Prostate gland (tissue), 2 donors: ENCODE results near the gene MYBPC2. TPM values are rescaled to one million over a fixed set of nuclear protein-coding genes. Genes with fewer than 3 reads are reported as not detected.

ENCODE experiments used
- DNase-seq: peaks from one replicate; pipeline ENCODE4 v3.0.0-alpha.2; 2019; ENCODE audit warnings: low spot score
- H3K27ac ChIP-seq, 2 donors: fragments of 200-600 bp; sonication (generic); 2 replicates each; pipeline ENCODE4 v1.5.1; 2017 to 2019
- H3K27me3 ChIP-seq: fragments of 200-600 bp; sonication (generic); replicated peaks from 2 replicates; pipeline ENCODE4 v1.5.1; 2019; ENCODE audit not compliant: insufficient read depth
- H3K36me3 ChIP-seq, 2 donors: fragments of 200-600 bp; sonication (generic); 1 replicate in 1 of 2; 2 replicates in 1 of 2; pipeline versions ENCODE4 v1.5.1 to v1.8.1; 2017 to 2019
- H3K4me1 ChIP-seq: fragments of 200-600 bp; sonication (generic); replicated peaks from 2 replicates; pipeline ENCODE4 v1.5.1; 2019
- H3K4me3 ChIP-seq, 2 donors: fragments of 200-600 bp; sonication (generic); 2 replicates each; pipeline ENCODE4 v1.5.1; 2017 to 2019
- H3K9me3 ChIP-seq: fragments of 200-600 bp; sonication (generic); 2 replicates; pipeline ENCODE4 v1.5.1; 2017
- CTCF ChIP-seq, 4 experiments: fragments of 200-600 bp in 2 of 4; fragments of 450-650 bp in 2 of 4; sonication (generic) in 2 of 4; IDR thresholded peaks; 1 replicate in 3 of 4; 2 replicates in 1 of 4; pipeline ENCODE4 v1.5.1; 2016 to 2019; ENCODE audit warnings: antibody characterized with exemption in 4 of 4, mild to moderate bottlenecking in 2 of 4, moderate library complexity in 2 of 4
- POLR2A ChIP-seq: fragments of 450-650 bp; IDR thresholded peaks from one replicate; pipeline ENCODE4 v1.6.1; 2016; ENCODE audit warnings: antibody characterized with exemption, mild to moderate bottlenecking
- POLR2AphosphoS5 ChIP-seq: sonication (generic); formaldehyde crosslinking; IDR thresholded peaks from one replicate; pipeline ENCODE4 v1.6.1; 2017; ENCODE audit warnings: antibody characterized with exemption
- WGBS: methylation state at CpG from one replicate; pipeline ENCODE4 v1.1.5; 2018; 5-methylcytosine and 5-hydroxymethylcytosine counted together
- intact Hi-C: fragments of 100-400 bp; cut with DNase I; formaldehyde crosslinking; loops from one replicate; pipeline ENCODE4 v1.14.2; 2022
- total RNA-seq, 2 donors: library from RNA; depleted of rRNA; stranded (reverse); fragments of >200 nt; gene quantifications; one replicate each; pipeline ENCODE4 v1.1.0, GENCODE V29; 2016

Gene MYBPC2
- total RNA-seq, 2 donors from 2014 or later: 0.09 to 0.34 TPM

- no peaks in the 10 kb centered on the region for H3K36me3 ChIP-seq
- DNase-seq: peak; percentile 36
- peaks cover 8% of the 10 kb centered on the region for H3K27me3 ChIP-seq
- 32% methylated on average over 28 of the region's 28 CpGs for WGBS
- H3K27ac ChIP-seq: no peak overlapping the region
- no peak overlapping the region for H3K4me3 ChIP-seq
- no peaks in the 10 kb centered on the region for H3K9me3 ChIP-seq
- H3K4me1 ChIP-seq: no peaks in the 10 kb centered on the region
- peak; percentile 37 to 83 (median 70) for TF ChIP-seq CTCF (IDR thresholded peaks at IDR 0.05)
- no peak for TF ChIP-seq POLR2A
- TF ChIP-seq POLR2AphosphoS5: no peak
- intact Hi-C loops: loop anchor here (2.0 kb wide), 1 partner anchor 92 kb away; no protein-coding TSS in a partner anchor
These were observed 28.6 kb downstream of the MYBPC2 start for GRCh38 chr19:50461066-50461875.

- 75% methylated on average over 7 of the region's 7 CpGs for WGBS
- DNase-seq: no peak
These were observed 30.3 kb downstream of the MYBPC2 start for GRCh38 chr19:50462970-50463369.

GRCh38 chr19:50464348-50464747 lies 31.7 kb downstream of the MYBPC2 start:
- Histone ChIP-seq H3K4me1 (no peaks in the 10 kb centered on the region), H3K27me3 (peaks cover 2% of the 10 kb centered on the region), H3K27ac (no peak overlapping the region), H3K36me3 (no peaks in the 10 kb centered on the region), H3K9me3 (no peaks in the 10 kb centered on the region), H3K4me3 (no peak overlapping the region)
- intact Hi-C loops: no loop called here
- no peak for TF ChIP-seq POLR2A
- WGBS: 73% methylated on average over 14 of the region's 19 CpGs
- DNase-seq: no peak

More at GRCh38 chr19:50462970-50463369, 30.3 kb downstream of the MYBPC2 start:
- peaks cover 8% of the 10 kb centered on the region for H3K27me3 ChIP-seq
- H3K4me1 ChIP-seq: no peaks in the 10 kb centered on the region
- no peak for TF ChIP-seq POLR2A
- no peaks in the 10 kb centered on the region for H3K36me3 ChIP-seq
- H3K27ac ChIP-seq: no peak overlapping the region
- intact Hi-C loops: no loop called here
- H3K4me3 ChIP-seq: no peak overlapping the region
- H3K9me3 ChIP-seq: no peaks in the 10 kb centered on the region

- no peak for DNase-seq
- Histone ChIP-seq H3K36me3 (no peaks in the 10 kb centered on the region), H3K27me3 (no peaks in the 10 kb centered on the region), H3K27ac (no peak overlapping the region), H3K9me3 (no peaks in the 10 kb centered on the region), H3K4me1 (no peaks in the 10 kb centered on the region), H3K4me3 (no peak overlapping the region)
- intact Hi-C loops: no loop called here
- TF ChIP-seq POLR2AphosphoS5 (no peak), POLR2A (no peak), CTCF (IDR thresholded peaks at IDR 0.05) (no peak)
- 93% methylated on average over 13 of the region's 13 CpGs for WGBS
These were observed 32.3 kb downstream of the MYBPC2 start for GRCh38 chr19:50465000-50465399.

GRCh38 chr19:50465986-50466705 lies 33.5 kb downstream of the MYBPC2 start:
- Histone ChIP-seq H3K4me1 (no peaks in the 10 kb centered on the region), H3K9me3 (no peaks in the 10 kb centered on the region), H3K36me3 (no peaks in the 10 kb centered on the region), H3K4me3 (no peak overlapping the region), H3K27ac (no peak overlapping the region), H3K27me3 (no peaks in the 10 kb centered on the region)
- DNase-seq: no peak
- WGBS: 40% methylated on average over 29 of the region's 29 CpGs
- intact Hi-C loops: no loop called here
- no peak for TF ChIP-seq CTCF (IDR thresholded peaks at IDR 0.05)
- TF ChIP-seq POLR2A: no peak
- no peak for TF ChIP-seq POLR2AphosphoS5
